K562 (cell line): ENCODE data around the gene MEX3D. TPM values are rescaled to one million over a fixed set of nuclear protein-coding genes. Genes with fewer than 3 reads are reported as not detected.

Source experiments
- CREB1 ChIP-seq, 2 experiments: sonication (generic) in 1 of 2; formaldehyde crosslinking in 1 of 2; IDR thresholded peaks; 2 replicates each; pipeline versions ENCODE4 v1.6.1 to v1.8.0; 2012 to 2022; ENCODE audit warnings: inconsistent platforms in 1 of 2, mild to moderate bottlenecking in 1 of 2, missing genetic modification reagents in 1 of 2, moderate library complexity in 1 of 2
- DNMT1 ChIP-seq: fragments of 450-650 bp; IDR thresholded peaks from 2 replicates; pipeline ENCODE4 v1.6.1; 2016; ENCODE audit warnings: antibody characterized with exemption, mild to moderate bottlenecking
- ELF4 ChIP-seq: fragments of 450-650 bp; formaldehyde crosslinking; IDR thresholded peaks from 2 replicates; pipeline ENCODE4 v1.4.0; 2022; ENCODE audit warnings: missing genetic modification characterization
- EZH2 ChIP-seq: IDR thresholded peaks from 2 replicates; pipeline ENCODE4 v1.6.1; 2012; ENCODE audit warnings: low read depth, mild to moderate bottlenecking, inconsistent platforms, low read length, borderline replicate concordance
- FIP1L1 ChIP-seq: fragments of 200-400 bp; formaldehyde crosslinking; IDR thresholded peaks from 2 replicates; pipeline ENCODE4 v1.6.1; 2018; ENCODE audit warnings: mild to moderate bottlenecking, low read depth, low read length; ENCODE audit not compliant: poor library complexity, severe bottlenecking
- FOXJ3 ChIP-seq: sonication (generic); formaldehyde crosslinking; IDR thresholded peaks from 2 replicates; pipeline ENCODE4 v1.4.0; 2020; ENCODE audit warnings: mild to moderate bottlenecking, missing genetic modification reagents
- MCM3 ChIP-seq: fragments of 450-650 bp; IDR thresholded peaks from 2 replicates; pipeline ENCODE4 v1.6.1; 2016
- NR2C1 ChIP-seq, 2 experiments: fragments of 450-650 bp; IDR thresholded peaks; 2 replicates each; pipeline ENCODE4 v1.6.1; 2017; ENCODE audit warnings: mild to moderate bottlenecking in 2 of 2, antibody characterized with exemption in 1 of 2, inconsistent platforms in 1 of 2, missing compliant biosample characterization in 1 of 2, missing genetic modification characterization in 1 of 2
- PPARD ChIP-seq: fragments of 250-450 bp; sonication (Bioruptor Pico); IDR thresholded peaks from 2 replicates; pipeline ENCODE4 v1.8.0; 2022; ENCODE audit warnings: inconsistent platforms, mild to moderate bottlenecking, moderate library complexity
- SMARCA5 ChIP-seq: fragments of 450-650 bp; IDR thresholded peaks from 2 replicates; pipeline ENCODE4 v1.6.1; 2016
- SNIP1 ChIP-seq: fragments of 450-650 bp; IDR thresholded peaks from 2 replicates; pipeline ENCODE4 v1.7.1; 2017; ENCODE audit warnings: low read depth, mild to moderate bottlenecking
- TAF1 ChIP-seq: IDR thresholded peaks from 2 replicates; pipeline ENCODE4 v1.6.1; 2011; ENCODE audit warnings: mild to moderate bottlenecking, low read length, moderate library complexity; ENCODE audit not compliant: insufficient read depth, control insufficient read depth, severe bottlenecking; ENCODE audit errors: extremely low read depth
- ZNF134 ChIP-seq: fragments of 250-450 bp; sonication (Bioruptor Pico); conservative IDR thresholded peaks from 2 replicates; pipeline ENCODE4 v1.4.0; 2020
- ZNF778 ChIP-seq: fragments of 450-650 bp; formaldehyde crosslinking; IDR thresholded peaks from 2 replicates; pipeline ENCODE4 v1.4.0; 2020; ENCODE audit warnings: mild to moderate bottlenecking, moderate library complexity
- polyA plus RNA-seq, 8 experiments: library from polyadenylated mRNA; depleted of rRNA in 4 of 8; stranded (reverse) in 5 of 8; unstranded in 3 of 8; fragments of >200 nt; fragmentation: Nextera tagmentation in 2 of 8; fragmentation: Illumina TruSeq in 1 of 8; extraction: Ambion mirVana in 2 of 8; extraction: Trizol in 1 of 8; gene quantifications; 2 replicates each; pipeline versions ENCODE4 v1.2.1 to v1.2.3, GENCODE V29; 2011 to 2014; ENCODE audit warnings: inconsistent platforms in 1 of 8, missing spikeins in 1 of 8
- total RNA-seq, 7 experiments: library from RNA; depleted of rRNA in 6 of 7; stranded (reverse); fragments of >200 nt in 6 of 7; fragmentation: Illumina TruSeq in 2 of 7; extraction: Trizol in 2 of 7; gene quantifications; 2 replicates each; pipeline versions ENCODE4 v1.2.1 to v1.2.3, GENCODE V29; 2011 to 2021; ENCODE audit warnings: low replicate concordance in 1 of 7
- TF ChIP-seq, protein P1 (sequence below): fragments of 450-650 bp; formaldehyde crosslinking; IDR thresholded peaks from 2 replicates; pipeline ENCODE4 v1.4.0; 2020; ENCODE audit warnings: mild to moderate bottlenecking, moderate library complexity
- TF ChIP-seq, protein P2 (sequence below), 2 experiments: fragments of 450-650 bp in 1 of 2; sonication (generic) in 1 of 2; formaldehyde crosslinking in 1 of 2; IDR thresholded peaks in 1 of 2; conservative IDR thresholded peaks in 1 of 2; 2 replicates each; pipeline versions ENCODE4 v1.6.1 to v1.8.1; 2016 to 2023; ENCODE audit warnings: mild to moderate bottlenecking in 2 of 2, moderate library complexity in 2 of 2, inconsistent platforms in 1 of 2, missing genetic modification reagents in 1 of 2
- TF ChIP-seq, protein P3 (sequence below), 2 experiments: fragments of 450-650 bp; conservative IDR thresholded peaks; 2 replicates each; pipeline ENCODE4 v1.6.1; 2017; ENCODE audit warnings: mild to moderate bottlenecking in 2 of 2, moderate library complexity in 2 of 2
- TF ChIP-seq, protein P4 (sequence below): fragments of 250-450 bp; sonication (Bioruptor Pico); IDR thresholded peaks from 2 replicates; pipeline ENCODE4 v1.4.0; 2020; ENCODE audit warnings: borderline replicate concordance
- TF ChIP-seq, protein P5 (sequence below): sonication (generic); formaldehyde crosslinking; IDR thresholded peaks from 2 replicates; pipeline ENCODE4 v1.8.0; 2022; ENCODE audit warnings: mild to moderate bottlenecking, missing genetic modification reagents, borderline replicate concordance

Gene MEX3D
- total and polyA plus RNA-seq, 9 of the 15 experiments (the other 6 are each of a cell fraction or from before 2014, with no cell fraction given), result 1.7 to 39.3 (median 5.7) TPM

DNA sequence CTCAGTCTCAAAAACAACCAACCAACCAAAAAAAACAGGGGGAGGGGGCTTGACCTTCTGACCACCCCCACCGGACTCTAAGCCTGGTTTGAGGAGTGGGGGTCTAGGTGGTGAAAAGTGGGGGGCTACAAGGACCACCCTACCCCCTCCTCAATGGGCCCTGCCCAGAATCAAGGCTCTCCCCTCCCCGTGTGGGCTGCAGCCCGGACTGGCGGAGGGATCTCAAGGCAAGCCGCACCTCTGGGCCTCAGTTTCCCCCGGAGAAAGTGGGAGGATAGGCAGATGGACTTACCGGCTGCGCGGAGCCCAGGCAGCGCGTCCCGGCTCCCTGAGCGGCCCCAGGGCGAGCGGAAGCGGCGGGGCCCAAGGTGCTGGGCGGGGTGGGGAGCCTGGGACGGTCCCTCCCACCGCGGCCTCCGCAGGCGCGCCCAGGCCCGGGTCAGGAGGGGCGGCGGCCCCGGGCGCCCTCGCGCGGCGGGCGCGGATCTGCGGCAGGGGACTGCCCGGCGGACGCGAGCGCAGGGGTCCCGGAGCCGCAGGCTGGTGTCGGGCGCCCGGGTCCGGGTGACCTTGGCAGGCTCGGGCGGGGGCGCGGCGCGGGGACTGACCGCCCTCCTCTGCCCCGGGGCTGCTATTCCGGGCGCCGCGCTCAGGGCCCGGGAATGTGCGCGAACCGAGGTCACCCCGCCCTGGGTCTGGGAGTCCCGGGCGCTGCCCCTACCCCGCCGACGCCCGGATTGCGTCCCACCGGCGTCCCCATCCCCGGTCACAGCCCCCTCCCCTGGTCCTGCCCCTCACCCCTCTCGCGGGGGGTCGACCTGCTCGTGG lies 55.2 kb downstream of the MEX3D start, which contains the start of gene ADAMTSL5 (continued):
- TF ChIP-seq, protein P1, sequence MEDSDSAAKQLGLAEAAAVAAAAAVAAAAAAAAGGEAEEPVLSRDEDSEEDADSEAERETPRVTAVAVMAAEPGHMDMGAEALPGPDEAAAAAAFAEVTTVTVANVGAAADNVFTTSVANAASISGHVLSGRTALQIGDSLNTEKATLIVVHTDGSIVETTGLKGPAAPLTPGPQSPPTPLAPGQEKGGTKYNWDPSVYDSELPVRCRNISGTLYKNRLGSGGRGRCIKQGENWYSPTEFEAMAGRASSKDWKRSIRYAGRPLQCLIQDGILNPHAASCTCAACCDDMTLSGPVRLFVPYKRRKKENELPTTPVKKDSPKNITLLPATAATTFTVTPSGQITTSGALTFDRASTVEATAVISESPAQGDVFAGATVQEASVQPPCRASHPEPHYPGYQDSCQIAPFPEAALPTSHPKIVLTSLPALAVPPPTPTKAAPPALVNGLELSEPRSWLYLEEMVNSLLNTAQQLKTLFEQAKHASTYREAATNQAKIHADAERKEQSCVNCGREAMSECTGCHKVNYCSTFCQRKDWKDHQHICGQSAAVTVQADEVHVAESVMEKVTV, result no peak
- TF ChIP-seq FIP1L1 (no peak), CREB1 (IDR thresholded peaks at IDR 0.05) (no peak), CREB1 (CRISPR knock-in tag; IDR thresholded peaks at IDR 0.05) (no peak), NR2C1 (IDR thresholded peaks at IDR 0.05) (no peak), NR2C1 (tag; IDR thresholded peaks at IDR 0.05) (no peak), DNMT1 (no peak), ZNF134 (CRISPR knock-in tag) (no peak), PPARD (CRISPR knock-in tag) (no peak), TAF1 (peak; percentile 53), SMARCA5 (peak; percentile 96), EZH2 (no peak), SNIP1 (no peak), ELF4 (CRISPR knock-in tag) (no peak), ZNF778 (CRISPR knock-in tag) (no peak), MCM3 (no peak), FOXJ3 (CRISPR knock-in tag) (no peak)
- TF ChIP-seq, protein P2, sequence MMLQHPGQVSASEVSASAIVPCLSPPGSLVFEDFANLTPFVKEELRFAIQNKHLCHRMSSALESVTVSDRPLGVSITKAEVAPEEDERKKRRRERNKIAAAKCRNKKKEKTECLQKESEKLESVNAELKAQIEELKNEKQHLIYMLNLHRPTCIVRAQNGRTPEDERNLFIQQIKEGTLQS (IDR thresholded peaks at IDR 0.05), result no peak
- TF ChIP-seq, protein P2 (CRISPR knock-in tag; conservative IDR thresholded peaks at IDR 0.05), result no peak
- TF ChIP-seq, protein P3, sequence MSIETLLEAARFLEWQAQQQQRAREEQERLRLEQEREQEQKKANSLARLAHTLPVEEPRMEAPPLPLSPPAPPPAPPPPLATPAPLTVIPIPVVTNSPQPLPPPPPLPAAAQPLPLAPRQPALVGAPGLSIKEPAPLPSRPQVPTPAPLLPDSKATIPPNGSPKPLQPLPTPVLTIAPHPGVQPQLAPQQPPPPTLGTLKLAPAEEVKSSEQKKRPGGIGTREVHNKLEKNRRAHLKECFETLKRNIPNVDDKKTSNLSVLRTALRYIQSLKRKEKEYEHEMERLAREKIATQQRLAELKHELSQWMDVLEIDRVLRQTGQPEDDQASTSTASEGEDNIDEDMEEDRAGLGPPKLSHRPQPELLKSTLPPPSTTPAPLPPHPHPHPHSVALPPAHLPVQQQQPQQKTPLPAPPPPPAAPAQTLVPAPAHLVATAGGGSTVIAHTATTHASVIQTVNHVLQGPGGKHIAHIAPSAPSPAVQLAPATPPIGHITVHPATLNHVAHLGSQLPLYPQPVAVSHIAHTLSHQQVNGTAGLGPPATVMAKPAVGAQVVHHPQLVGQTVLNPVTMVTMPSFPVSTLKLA (conservative IDR thresholded peaks at IDR 0.05), result peak in 1 of 2 experiments; percentile 49; a peak in 2 of 4 replicates
- TF ChIP-seq, protein P4, sequence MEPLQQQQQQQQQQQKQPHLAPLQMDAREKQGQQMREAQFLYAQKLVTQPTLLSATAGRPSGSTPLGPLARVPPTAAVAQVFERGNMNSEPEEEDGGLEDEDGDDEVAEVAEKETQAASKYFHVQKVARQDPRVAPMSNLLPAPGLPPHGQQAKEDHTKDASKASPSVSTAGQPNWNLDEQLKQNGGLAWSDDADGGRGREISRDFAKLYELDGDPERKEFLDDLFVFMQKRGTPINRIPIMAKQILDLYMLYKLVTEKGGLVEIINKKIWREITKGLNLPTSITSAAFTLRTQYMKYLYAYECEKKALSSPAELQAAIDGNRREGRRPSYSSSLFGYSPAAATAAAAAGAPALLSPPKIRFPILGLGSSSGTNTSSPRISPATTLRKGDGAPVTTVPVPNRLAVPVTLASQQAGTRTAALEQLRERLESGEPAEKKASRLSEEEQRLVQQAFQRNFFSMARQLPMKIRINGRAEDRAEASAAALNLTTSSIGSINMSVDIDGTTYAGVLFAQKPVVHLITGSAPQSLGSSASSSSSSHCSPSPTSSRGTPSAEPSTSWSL (CRISPR knock-in tag), result no peak
- TF ChIP-seq, protein P5, sequence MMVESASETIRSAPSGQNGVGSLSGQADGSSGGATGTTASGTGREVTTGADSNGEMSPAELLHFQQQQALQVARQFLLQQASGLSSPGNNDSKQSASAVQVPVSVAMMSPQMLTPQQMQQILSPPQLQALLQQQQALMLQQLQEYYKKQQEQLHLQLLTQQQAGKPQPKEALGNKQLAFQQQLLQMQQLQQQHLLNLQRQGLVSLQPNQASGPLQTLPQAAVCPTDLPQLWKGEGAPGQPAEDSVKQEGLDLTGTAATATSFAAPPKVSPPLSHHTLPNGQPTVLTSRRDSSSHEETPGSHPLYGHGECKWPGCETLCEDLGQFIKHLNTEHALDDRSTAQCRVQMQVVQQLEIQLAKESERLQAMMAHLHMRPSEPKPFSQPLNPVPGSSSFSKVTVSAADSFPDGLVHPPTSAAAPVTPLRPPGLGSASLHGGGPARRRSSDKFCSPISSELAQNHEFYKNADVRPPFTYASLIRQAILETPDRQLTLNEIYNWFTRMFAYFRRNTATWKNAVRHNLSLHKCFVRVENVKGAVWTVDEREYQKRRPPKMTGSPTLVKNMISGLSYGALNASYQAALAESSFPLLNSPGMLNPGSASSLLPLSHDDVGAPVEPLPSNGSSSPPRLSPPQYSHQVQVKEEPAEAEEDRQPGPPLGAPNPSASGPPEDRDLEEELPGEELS (CRISPR knock-in tag), result peak; percentile 38; the same call in 1 of the 2 replicates
